HL-60 (cell line): ENCODE measurements around the gene OR10A7.

Experiments
- DNase-seq, 2 experiments: peaks; one replicate each; pipeline ENCODE4 v3.0.0-alpha.2; 2010 to 2020; ENCODE audit warnings: low read depth in 1 of 2, low spot score in 1 of 2
- H3K27ac ChIP-seq: fragments of 250-450 bp; sonication (Bioruptor Pico); replicated peaks from 2 replicates; pipeline ENCODE4 v1.5.1; 2020; ENCODE audit warnings: mild to moderate bottlenecking, moderate library complexity
- H3K27me3 ChIP-seq: fragments of 250-450 bp; sonication (Bioruptor Pico); 2 replicates; pipeline ENCODE4 v1.5.1; 2021; ENCODE audit warnings: mild to moderate bottlenecking, moderate library complexity; ENCODE audit not compliant: insufficient read depth, poor library complexity, severe bottlenecking
- H3K4me3 ChIP-seq: replicated peaks from 2 replicates; pipeline ENCODE4 v1.5.1; 2011; ENCODE audit warnings: mild to moderate bottlenecking, control low read depth, low read length; ENCODE audit not compliant: insufficient read depth
- GABPA ChIP-seq: IDR thresholded peaks from 2 replicates; pipeline ENCODE4 v1.6.1; 2012; ENCODE audit warnings: low read depth
- POLR2AphosphoS5 ChIP-seq: IDR thresholded peaks from 2 replicates; pipeline ENCODE4 v1.6.1; 2012; ENCODE audit warnings: low read depth
- SPI1 ChIP-seq: IDR thresholded peaks from 2 replicates; pipeline ENCODE4 v1.6.1; 2012; ENCODE audit warnings: low read depth, mild to moderate bottlenecking, borderline replicate concordance
- TF ChIP-seq, protein P1 (sequence below): IDR thresholded peaks from one replicate; pipeline ENCODE4 v1.5.1; 2011; ENCODE audit warnings: low read length, control low read depth, inconsistent platforms; ENCODE audit not compliant: insufficient read depth
- TF ChIP-seq, protein P2 (sequence below): IDR thresholded peaks from 2 replicates; pipeline ENCODE4 v1.6.1; 2012; ENCODE audit warnings: low read depth; ENCODE audit not compliant: insufficient replicate concordance

The OR10A7 gene

DNA sequence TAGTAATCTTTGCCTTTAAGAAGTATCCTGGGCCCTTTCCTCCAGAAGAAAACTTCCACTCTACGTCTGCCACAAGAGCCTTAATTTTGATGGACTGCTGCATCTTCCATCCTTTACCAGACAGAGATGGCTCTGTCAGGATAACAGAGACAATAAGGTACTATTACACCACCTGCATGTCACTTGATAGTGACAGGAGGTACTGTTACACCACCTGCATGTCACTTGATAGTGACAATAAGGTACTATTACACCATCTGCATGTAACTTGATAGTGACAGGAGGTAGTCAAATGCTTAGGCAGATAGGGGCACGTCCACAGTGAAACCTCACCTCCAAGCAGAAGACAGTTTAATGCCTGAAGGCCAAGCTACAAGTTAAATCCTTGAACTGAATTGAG is 37.5 kb downstream of the OR10A7 start:
- Histone ChIP-seq H3K27me3 (peaks cover 3% of the 10 kb centered on the region), H3K27ac (no peak overlapping the region), H3K4me3 (no peak overlapping the region)
- no peak for DNase-seq
- TF ChIP-seq POLR2AphosphoS5, result no peak
- TF ChIP-seq SPI1, result no peak
- TF ChIP-seq, protein P1, sequence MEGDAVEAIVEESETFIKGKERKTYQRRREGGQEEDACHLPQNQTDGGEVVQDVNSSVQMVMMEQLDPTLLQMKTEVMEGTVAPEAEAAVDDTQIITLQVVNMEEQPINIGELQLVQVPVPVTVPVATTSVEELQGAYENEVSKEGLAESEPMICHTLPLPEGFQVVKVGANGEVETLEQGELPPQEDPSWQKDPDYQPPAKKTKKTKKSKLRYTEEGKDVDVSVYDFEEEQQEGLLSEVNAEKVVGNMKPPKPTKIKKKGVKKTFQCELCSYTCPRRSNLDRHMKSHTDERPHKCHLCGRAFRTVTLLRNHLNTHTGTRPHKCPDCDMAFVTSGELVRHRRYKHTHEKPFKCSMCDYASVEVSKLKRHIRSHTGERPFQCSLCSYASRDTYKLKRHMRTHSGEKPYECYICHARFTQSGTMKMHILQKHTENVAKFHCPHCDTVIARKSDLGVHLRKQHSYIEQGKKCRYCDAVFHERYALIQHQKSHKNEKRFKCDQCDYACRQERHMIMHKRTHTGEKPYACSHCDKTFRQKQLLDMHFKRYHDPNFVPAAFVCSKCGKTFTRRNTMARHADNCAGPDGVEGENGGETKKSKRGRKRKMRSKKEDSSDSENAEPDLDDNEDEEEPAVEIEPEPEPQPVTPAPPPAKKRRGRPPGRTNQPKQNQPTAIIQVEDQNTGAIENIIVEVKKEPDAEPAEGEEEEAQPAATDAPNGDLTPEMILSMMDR, result no peak
- TF ChIP-seq, protein P2, sequence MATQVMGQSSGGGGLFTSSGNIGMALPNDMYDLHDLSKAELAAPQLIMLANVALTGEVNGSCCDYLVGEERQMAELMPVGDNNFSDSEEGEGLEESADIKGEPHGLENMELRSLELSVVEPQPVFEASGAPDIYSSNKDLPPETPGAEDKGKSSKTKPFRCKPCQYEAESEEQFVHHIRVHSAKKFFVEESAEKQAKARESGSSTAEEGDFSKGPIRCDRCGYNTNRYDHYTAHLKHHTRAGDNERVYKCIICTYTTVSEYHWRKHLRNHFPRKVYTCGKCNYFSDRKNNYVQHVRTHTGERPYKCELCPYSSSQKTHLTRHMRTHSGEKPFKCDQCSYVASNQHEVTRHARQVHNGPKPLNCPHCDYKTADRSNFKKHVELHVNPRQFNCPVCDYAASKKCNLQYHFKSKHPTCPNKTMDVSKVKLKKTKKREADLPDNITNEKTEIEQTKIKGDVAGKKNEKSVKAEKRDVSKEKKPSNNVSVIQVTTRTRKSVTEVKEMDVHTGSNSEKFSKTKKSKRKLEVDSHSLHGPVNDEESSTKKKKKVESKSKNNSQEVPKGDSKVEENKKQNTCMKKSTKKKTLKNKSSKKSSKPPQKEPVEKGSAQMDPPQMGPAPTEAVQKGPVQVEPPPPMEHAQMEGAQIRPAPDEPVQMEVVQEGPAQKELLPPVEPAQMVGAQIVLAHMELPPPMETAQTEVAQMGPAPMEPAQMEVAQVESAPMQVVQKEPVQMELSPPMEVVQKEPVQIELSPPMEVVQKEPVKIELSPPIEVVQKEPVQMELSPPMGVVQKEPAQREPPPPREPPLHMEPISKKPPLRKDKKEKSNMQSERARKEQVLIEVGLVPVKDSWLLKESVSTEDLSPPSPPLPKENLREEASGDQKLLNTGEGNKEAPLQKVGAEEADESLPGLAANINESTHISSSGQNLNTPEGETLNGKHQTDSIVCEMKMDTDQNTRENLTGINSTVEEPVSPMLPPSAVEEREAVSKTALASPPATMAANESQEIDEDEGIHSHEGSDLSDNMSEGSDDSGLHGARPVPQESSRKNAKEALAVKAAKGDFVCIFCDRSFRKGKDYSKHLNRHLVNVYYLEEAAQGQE, result no peak
- TF ChIP-seq GABPA, result no peak
